Right renal pelvis (tissue), 4 donors: ENCODE results near the gene TMCC1. TPM values are rescaled to one million over a fixed set of nuclear protein-coding genes. Genes with fewer than 3 reads are reported as not detected.
"Not testable (repeated sequence)": the region's sequence is repeated elsewhere in the genome, so short reads cannot be mapped to it uniquely, and the experiment has no call there.

Source experiments
- DNase-seq, 4 donors: peaks; one replicate each; pipeline ENCODE4 v3.0.0-alpha.2; 2013; ENCODE audit warnings: low read depth in 4 of 4, low spot score in 3 of 4, missing footprints in 1 of 4
- polyA plus RNA-seq, 4 donors: library from polyadenylated mRNA; unstranded; fragments of 120-200 nt; gene quantifications; one replicate each; pipeline ENCODE4 v1.2.1, GENCODE V29; 2013; ENCODE audit not compliant: insufficient read length in 4 of 4

Gene TMCC1
- polyA plus RNA-seq, 4 donors = 24.5 to 27.6 (median 26.3) TPM

- DNase-seq = no peak
Measured at GRCh38 chr3:129690963-129691362, 202.5 kb downstream of the TMCC1 start.

- DNase-seq = peak in 2 of 4 donors; percentile 26 to 46
Measured at GRCh38 chr3:129690406-129690805, 203.1 kb downstream of the TMCC1 start.

DNA sequence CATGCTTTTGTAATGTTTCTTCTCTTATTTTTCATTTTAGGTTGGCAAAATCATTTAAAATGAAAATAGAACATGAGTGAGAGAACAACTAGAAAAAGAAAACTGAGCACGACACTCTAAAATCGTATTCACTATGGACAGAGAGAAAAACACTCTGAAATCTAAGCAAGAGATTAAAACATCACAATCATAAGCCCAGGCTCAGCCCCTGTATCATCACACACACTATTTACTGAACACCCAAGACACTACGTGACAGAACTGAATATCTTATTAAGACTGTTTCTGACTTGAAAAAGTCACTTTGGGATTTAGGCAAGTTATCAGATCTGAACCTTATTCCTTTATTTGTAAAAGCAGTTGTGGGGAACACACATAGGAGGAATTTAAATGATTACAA lies 204.5 kb downstream of the TMCC1 start:
- no peak for DNase-seq

DNA sequence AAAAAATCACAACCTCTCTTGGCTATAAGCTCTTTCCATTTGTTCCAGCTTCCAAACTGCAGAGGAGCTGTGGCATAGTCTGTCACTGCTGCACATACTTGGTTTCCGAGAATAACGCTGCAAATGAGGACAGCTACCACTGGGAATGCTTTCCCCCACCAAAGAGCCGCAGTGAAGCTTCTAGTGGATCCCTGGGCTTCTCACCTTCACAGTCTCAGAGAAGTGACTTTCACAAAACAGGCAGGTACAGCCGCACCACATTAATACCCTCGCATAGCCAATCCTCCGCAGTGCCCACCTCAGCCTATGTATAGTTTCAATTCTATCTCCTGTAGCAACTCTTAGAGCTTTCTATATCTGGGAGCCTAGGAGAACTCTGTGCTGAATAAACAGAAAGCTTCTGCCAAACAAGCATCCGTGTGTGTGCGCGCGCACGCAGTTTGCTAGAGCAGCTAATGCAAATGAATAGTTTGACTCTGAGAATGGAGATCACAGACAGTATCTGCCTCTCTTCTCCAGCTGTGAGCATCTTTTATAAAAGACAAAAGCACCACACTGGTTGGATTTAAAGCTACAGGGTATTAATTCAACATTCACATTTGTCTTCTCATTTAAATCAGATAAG lies 205.1 kb downstream of the TMCC1 start:
- peak in 3 of 4 donors; percentile 13 to 47 (median 33) for DNase-seq

GRCh38 chr3:129687586-129688125 lies 205.9 kb downstream of the TMCC1 start:
- no peak for DNase-seq

- no peak for DNase-seq
Measured at GRCh38 chr3:129686941-129687340, 206.6 kb downstream of the TMCC1 start.

DNA sequence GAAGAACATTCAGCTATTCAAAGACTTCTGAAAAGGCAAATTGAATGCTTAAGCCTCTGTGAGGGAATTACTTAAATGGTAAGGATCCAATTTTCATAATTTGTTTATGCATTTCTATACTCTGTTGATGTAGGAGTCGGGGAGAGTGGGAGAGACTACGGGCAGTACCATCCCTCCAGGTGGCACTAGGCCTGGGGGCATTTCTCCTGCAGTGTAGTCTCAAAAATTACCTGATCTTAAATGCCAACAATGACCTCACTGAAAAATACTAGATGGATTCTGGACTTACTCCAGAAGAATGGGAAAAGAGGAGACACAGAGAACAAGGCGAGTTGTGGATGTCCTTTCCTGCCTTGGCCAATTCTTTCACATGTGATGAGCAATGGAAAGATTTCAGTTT lies 209.2 kb downstream of the TMCC1 start:
- no peak for DNase-seq

DNA sequence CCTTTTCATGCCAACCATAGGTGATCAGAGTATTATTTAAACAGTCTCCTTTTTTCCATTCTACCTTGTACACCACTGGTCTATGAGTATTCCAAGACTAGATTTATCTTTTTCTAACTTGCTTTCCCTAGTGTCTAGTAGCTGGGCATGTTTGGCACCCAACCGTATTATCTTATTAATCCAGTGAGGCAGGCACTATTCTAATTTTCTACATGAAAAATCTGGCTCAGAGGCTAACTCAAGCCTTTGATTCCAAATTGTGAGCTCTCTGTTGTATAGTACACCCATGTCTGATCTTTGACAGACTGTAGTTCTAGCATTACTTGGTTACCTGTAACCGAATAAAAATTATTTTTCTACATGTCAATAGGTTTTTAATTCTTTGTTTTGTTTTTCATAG lies 210.3 kb downstream of the TMCC1 start:
- DNase-seq = no peak

GRCh38 chr3:129676985-129677384 lies 216.5 kb downstream of the TMCC1 start:
- DNase-seq = no peak

GRCh38 chr3:129674798-129675123 lies 218.8 kb downstream of the TMCC1 start:
- DNase-seq = not testable (repeated sequence)

DNA sequence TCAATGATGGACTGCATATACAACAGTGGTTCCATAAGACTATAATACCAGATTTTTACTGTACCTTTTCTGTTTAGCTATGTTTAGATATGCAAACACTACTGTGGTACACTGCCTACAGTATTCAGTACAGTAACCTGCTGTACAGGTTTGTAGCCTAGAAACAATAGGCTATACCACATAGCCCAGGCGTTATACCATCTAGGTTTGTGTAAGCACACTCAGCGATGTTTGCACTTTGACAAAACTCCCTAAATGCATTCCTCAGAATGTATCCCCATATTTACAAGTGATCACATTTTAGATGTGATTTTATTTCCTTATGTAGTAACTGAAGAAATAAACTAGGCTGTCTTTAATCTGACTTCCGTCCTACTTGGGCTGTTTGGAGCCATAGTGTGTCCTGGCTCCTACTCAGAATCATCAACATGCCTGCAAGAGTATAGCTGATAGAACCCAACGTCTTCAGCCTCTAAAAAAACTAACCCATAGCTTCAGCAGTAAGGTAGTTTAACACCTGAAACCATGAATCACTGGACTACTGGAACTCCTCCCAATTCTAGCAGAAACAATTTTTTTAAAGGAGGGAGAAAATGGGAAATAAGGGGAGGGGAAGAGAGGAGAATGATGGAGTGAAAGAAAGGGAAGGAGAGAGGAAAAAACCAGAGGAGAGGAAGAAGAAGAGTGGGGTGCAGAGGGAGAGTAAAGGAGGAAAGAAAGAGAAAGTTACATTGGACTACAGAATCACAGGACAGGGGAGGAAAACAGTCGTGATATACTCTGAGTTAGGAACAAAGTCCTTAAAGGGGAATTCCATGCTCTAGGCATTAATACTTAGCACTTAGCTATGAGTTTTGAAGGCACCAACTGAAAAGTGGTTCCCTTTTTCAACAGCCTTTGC lies 219.4 kb downstream of the TMCC1 start:
- DNase-seq = no peak

GRCh38 chr3:129673012-129673411 lies 220.5 kb downstream of the TMCC1 start:
- no peak for DNase-seq

- no peak for DNase-seq
Measured at GRCh38 chr3:129672412-129672811, 221.1 kb downstream of the TMCC1 start.

GRCh38 chr3:129665024-129665768 lies 228.3 kb downstream of the TMCC1 start:
- DNase-seq = no peak

DNA sequence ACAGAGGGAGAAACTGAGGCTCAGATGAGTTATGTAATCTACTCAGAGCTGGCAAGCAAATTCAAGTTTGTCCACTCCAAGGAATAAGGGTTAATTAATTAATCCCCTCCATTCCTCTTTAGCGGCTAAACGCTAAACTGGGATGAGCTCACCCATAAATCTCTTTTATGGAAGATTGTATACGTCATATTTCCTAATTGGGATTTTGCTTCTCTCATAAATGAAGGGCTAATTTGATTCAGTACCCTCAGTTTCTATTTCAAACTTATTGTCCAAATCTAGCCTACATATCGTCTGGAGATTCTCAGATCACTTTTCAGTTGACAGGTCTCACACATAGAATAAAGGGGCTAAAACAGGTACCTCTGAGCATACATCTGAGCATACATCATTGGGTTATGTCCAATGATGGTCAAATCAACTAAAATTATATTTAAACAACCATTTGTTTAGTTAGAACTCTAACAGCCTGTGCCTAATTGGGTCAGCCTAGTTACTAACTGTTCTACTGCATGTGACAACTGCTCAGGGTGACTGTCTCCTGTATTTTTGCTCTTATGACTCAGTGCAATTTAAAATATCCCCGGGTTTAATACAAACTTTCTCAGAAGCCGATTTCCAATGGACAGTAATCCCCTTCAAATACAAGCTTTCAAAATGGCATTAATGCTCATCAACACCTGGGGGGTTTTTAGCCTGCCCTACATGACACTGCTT lies 229.4 kb downstream of the TMCC1 start:
- no peak for DNase-seq

GRCh38 chr3:129663045-129663446 lies 230.5 kb downstream of the TMCC1 start:
- no peak for DNase-seq

DNA sequence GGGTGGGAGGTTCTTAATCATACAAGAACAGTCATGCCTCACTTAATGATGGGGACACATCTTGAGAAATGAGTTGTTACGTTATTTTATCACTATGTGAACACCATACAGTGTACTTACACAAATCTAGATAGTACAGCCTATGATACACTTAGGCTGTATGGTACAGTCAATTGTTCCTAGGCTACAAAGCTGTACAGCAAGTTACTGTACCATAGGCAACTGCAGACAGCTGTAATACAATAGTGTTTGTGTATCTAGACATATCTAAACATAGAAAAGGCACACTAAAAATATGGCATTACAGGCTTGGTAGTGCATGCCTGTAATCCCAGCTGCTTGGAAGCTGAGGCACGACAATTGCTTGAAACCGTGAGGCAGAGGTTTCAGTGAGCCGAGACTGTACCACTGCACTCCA lies 231.3 kb downstream of the TMCC1 start:
- DNase-seq = no peak

DNA sequence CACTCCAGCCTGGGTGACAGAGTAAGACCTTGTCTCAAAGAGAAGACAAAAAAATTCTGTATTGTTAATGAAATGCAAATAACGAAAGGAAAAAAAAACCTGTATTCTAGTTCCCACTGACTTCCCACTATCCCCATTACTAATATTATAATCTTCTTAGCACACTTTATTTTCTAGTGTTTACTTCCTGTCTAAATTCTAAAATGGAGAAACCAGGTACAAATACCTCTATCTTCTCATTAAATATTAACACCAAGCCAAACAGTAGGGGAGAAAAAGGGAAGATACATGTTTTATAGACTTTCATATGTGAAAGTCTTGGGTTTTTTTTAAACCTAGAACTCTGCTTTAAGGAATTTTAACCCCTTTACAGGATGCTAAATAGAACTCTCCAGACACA lies 231.7 kb downstream of the TMCC1 start:
- no peak for DNase-seq

DNA sequence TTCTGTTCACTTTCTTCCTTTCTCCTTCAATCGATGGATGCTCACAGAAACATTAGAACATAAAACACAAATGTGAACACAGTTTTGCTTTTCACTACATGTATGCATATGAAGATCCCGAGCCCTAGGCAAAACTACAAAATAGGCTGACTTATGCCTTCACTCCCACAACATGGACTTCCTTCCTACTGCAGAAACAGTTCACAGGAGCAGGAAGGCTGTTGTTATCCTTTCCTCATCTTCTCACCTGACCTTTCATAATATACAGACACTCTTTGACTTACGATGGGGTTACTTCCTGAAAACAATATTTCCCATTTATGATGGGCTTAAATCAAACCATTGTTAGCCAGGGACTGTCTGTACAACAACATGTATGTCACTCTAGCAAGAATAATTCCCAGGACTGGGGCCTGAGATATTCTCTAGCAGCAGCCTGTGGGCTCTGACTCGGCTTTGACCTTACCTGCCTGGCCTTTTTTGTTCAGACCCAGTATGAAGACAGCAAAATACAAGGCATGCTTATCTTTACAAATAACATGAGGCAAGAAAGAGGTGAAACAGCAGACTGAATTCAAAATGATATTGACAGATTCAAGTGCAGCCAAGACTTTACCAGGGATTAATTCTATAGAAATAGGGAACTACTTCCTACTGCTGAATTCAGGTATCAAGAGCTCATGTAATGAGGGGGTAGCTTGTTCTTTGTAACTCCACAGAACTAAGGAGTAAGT lies 235.2 kb downstream of the TMCC1 start:
- DNase-seq = no peak
